WTC11 (cell line): ENCODE results near the gene MICAL3. TPM values are rescaled to one million over a fixed set of nuclear protein-coding genes. Genes with fewer than 3 reads are reported as not detected.

Experiments
- ATAC-seq: fragments of 200-7000 bp; cut with Tn5 transposase; 2 replicates; pipeline ENCODE4 v1.10.0; 2021; ENCODE audit warnings: mild to moderate bottlenecking, moderate library complexity
- CTCF ChIA-PET: fragments of 300-600 bp; sonication (Branson Sonifier 250); formaldehyde crosslinking; loops from one replicate; lab custom pipeline; 2021; ENCODE audit warnings: antibody characterized with exemption; lab: Charles Lee
- POLR2A ChIA-PET: fragments of 350-600 bp; sonication (Branson Sonifier 250); formaldehyde crosslinking; loops from one replicate; lab custom pipeline; 2021; ENCODE audit warnings: antibody characterized with exemption; lab: Charles Lee
- DNase-seq: peaks from one replicate; pipeline ENCODE4 v3.0.0; 2021; ENCODE audit warnings: low spot score
- H3K27ac Mint-ChIP-seq: 2 replicates; pipeline ENCODE4 v1.8.0; 2021; ENCODE audit warnings: mixed read lengths
- H3K27me3 Mint-ChIP-seq: 2 replicates; pipeline ENCODE4 v1.8.0; 2021; ENCODE audit warnings: low read depth, mild to moderate bottlenecking, moderate library complexity, mixed read lengths
- H3K36me3 Mint-ChIP-seq: 2 replicates; pipeline ENCODE4 v1.8.0; 2021; ENCODE audit warnings: mixed read lengths
- H3K4me1 Mint-ChIP-seq: 2 replicates; pipeline ENCODE4 v1.8.0; 2022; ENCODE audit warnings: mixed read lengths
- H3K4me3 Mint-ChIP-seq: 2 replicates; pipeline ENCODE4 v1.8.0; 2021; ENCODE audit warnings: mild to moderate bottlenecking, moderate library complexity, mixed read lengths
- H3K9me3 Mint-ChIP-seq: 2 replicates; pipeline ENCODE4 v1.8.0; 2021; ENCODE audit warnings: mixed read lengths
- ATF2 ChIP-seq: sonication (generic); formaldehyde crosslinking; IDR thresholded peaks from 2 replicates; pipeline ENCODE4 v1.8.1; 2022; ENCODE audit warnings: low read depth, missing genetic modification reagents, borderline replicate concordance
- CBFB ChIP-seq: sonication (generic); formaldehyde crosslinking; IDR thresholded peaks from 2 replicates; pipeline ENCODE4 v1.8.1; 2022; ENCODE audit warnings: mild to moderate bottlenecking, low read depth, missing genetic modification reagents
- ERG ChIP-seq: fragments of 250-450 bp; sonication (Bioruptor Pico); IDR thresholded peaks from 2 replicates; pipeline ENCODE4 v1.8.0; 2021; ENCODE audit warnings: mild to moderate bottlenecking
- IRF2 ChIP-seq: sonication (generic); formaldehyde crosslinking; IDR thresholded peaks from 2 replicates; pipeline ENCODE4 v1.8.0; 2022; ENCODE audit warnings: low read depth, missing genetic modification reagents, borderline replicate concordance
- NFATC4 ChIP-seq: fragments of 250-450 bp; sonication (Bioruptor Pico); IDR thresholded peaks from 2 replicates; pipeline ENCODE4 v1.9.0; 2021; ENCODE audit warnings: mild to moderate bottlenecking
- SOX15 ChIP-seq: fragments of 250-450 bp; sonication (Bioruptor Pico); IDR thresholded peaks from 2 replicates; pipeline ENCODE4 v1.9.0; 2021; ENCODE audit warnings: mild to moderate bottlenecking
- ZBTB21 ChIP-seq: sonication (generic); formaldehyde crosslinking; IDR thresholded peaks from 2 replicates; pipeline ENCODE4 v1.8.1; 2023; ENCODE audit warnings: mild to moderate bottlenecking, missing genetic modification reagents, borderline replicate concordance
- ZNF232 ChIP-seq: sonication (generic); formaldehyde crosslinking; IDR thresholded peaks from 2 replicates; pipeline ENCODE4 v1.8.0; 2022; ENCODE audit warnings: mild to moderate bottlenecking, missing genetic modification reagents
- ZNF532 ChIP-seq: fragments of 250-450 bp; sonication (Bioruptor Pico); IDR thresholded peaks from 2 replicates; pipeline ENCODE4 v1.9.0; 2021; ENCODE audit warnings: mild to moderate bottlenecking, borderline replicate concordance
- total RNA-seq: library from RNA; stranded (reverse); gene quantifications from 3 replicates; pipeline ENCODE4 v1.2.3, GENCODE V29; 2021
- TF ChIP-seq, protein P1 (sequence below): sonication (generic); formaldehyde crosslinking; conservative IDR thresholded peaks from 2 replicates; pipeline ENCODE4 v1.8.1; 2023; ENCODE audit warnings: mild to moderate bottlenecking, low read depth, missing genetic modification reagents, moderate library complexity
- TF ChIP-seq, protein P2 (sequence below): sonication (generic); formaldehyde crosslinking; IDR thresholded peaks from 2 replicates; pipeline ENCODE4 v1.8.0; 2022; ENCODE audit warnings: mild to moderate bottlenecking, missing genetic modification reagents
- TF ChIP-seq, protein P3 (sequence below): sonication (generic); formaldehyde crosslinking; IDR thresholded peaks from 2 replicates; pipeline ENCODE4 v1.8.0; 2023; ENCODE audit warnings: mild to moderate bottlenecking, missing genetic modification reagents

MICAL3 gene
- total RNA-seq, 1 experiment from 2014 or later: 41.2 TPM

GRCh38 chr22:17915188-17915587 lies 109.2 kb downstream of the MICAL3 start (continued):
- TF ChIP-seq ZNF532 (CRISPR knock-in tag) (no peak), ZBTB21 (CRISPR knock-in tag) (no peak), ZNF232 (CRISPR knock-in tag) (no peak)
- TF ChIP-seq, protein P1, sequence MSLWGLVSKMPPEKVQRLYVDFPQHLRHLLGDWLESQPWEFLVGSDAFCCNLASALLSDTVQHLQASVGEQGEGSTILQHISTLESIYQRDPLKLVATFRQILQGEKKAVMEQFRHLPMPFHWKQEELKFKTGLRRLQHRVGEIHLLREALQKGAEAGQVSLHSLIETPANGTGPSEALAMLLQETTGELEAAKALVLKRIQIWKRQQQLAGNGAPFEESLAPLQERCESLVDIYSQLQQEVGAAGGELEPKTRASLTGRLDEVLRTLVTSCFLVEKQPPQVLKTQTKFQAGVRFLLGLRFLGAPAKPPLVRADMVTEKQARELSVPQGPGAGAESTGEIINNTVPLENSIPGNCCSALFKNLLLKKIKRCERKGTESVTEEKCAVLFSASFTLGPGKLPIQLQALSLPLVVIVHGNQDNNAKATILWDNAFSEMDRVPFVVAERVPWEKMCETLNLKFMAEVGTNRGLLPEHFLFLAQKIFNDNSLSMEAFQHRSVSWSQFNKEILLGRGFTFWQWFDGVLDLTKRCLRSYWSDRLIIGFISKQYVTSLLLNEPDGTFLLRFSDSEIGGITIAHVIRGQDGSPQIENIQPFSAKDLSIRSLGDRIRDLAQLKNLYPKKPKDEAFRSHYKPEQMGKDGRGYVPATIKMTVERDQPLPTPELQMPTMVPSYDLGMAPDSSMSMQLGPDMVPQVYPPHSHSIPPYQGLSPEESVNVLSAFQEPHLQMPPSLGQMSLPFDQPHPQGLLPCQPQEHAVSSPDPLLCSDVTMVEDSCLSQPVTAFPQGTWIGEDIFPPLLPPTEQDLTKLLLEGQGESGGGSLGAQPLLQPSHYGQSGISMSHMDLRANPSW (CRISPR knock-in tag): no peak
- TF ChIP-seq, all 79 proteins: peak for 0

- no peak overlapping the region for H3K4me3 Mint-ChIP-seq
- H3K27me3 Mint-ChIP-seq: no peaks in the 10 kb centered on the region
- no peak overlapping the region for H3K27ac Mint-ChIP-seq
- H3K36me3 Mint-ChIP-seq: no peaks in the 10 kb centered on the region
- ChIA-PET CTCF (interaction anchor here (0.6 to 1.5 kb wide), 2 partner anchors 162 to 166 kb away, joined by 3 to 4 read pairs; no protein-coding TSS in a partner anchor), POLR2A (no interaction called here)
- ATAC-seq (no peak), DNase-seq (no peak)
- TF ChIP-seq ZNF532 (CRISPR knock-in tag) (no peak), CBFB (CRISPR knock-in tag) (no peak), ERG (no peak), SOX15 (no peak), IRF2 (CRISPR knock-in tag) (no peak), NFATC4 (CRISPR knock-in tag) (no peak), ATF2 (no peak), ZNF232 (CRISPR knock-in tag) (no peak)
- TF ChIP-seq, protein P2, sequence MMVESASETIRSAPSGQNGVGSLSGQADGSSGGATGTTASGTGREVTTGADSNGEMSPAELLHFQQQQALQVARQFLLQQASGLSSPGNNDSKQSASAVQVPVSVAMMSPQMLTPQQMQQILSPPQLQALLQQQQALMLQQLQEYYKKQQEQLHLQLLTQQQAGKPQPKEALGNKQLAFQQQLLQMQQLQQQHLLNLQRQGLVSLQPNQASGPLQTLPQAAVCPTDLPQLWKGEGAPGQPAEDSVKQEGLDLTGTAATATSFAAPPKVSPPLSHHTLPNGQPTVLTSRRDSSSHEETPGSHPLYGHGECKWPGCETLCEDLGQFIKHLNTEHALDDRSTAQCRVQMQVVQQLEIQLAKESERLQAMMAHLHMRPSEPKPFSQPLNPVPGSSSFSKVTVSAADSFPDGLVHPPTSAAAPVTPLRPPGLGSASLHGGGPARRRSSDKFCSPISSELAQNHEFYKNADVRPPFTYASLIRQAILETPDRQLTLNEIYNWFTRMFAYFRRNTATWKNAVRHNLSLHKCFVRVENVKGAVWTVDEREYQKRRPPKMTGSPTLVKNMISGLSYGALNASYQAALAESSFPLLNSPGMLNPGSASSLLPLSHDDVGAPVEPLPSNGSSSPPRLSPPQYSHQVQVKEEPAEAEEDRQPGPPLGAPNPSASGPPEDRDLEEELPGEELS (CRISPR knock-in tag): no peak
- TF ChIP-seq, protein P3, sequence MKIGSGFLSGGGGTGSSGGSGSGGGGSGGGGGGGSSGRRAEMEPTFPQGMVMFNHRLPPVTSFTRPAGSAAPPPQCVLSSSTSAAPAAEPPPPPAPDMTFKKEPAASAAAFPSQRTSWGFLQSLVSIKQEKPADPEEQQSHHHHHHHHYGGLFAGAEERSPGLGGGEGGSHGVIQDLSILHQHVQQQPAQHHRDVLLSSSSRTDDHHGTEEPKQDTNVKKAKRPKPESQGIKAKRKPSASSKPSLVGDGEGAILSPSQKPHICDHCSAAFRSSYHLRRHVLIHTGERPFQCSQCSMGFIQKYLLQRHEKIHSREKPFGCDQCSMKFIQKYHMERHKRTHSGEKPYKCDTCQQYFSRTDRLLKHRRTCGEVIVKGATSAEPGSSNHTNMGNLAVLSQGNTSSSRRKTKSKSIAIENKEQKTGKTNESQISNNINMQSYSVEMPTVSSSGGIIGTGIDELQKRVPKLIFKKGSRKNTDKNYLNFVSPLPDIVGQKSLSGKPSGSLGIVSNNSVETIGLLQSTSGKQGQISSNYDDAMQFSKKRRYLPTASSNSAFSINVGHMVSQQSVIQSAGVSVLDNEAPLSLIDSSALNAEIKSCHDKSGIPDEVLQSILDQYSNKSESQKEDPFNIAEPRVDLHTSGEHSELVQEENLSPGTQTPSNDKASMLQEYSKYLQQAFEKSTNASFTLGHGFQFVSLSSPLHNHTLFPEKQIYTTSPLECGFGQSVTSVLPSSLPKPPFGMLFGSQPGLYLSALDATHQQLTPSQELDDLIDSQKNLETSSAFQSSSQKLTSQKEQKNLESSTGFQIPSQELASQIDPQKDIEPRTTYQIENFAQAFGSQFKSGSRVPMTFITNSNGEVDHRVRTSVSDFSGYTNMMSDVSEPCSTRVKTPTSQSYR (CRISPR knock-in tag): no peak
- H3K4me1 Mint-ChIP-seq: peaks cover 26% of the 10 kb centered on the region
- H3K9me3 Mint-ChIP-seq: no peaks in the 10 kb centered on the region
Measured at GRCh38 chr22:17914474-17914873, 109.9 kb downstream of the MICAL3 start.
